ENCODE data around the gene SMURF1. TPM values are rescaled to one million over a fixed set of nuclear protein-coding genes. Genes with fewer than 3 reads are reported as not detected.
A peak's percentile ranks its signal among the peaks of the same experiment; 100 is the strongest.

SMURF1 gene
- total RNA-seq, 1 donor from 2014 or later: 51.3 TPM

DNA sequence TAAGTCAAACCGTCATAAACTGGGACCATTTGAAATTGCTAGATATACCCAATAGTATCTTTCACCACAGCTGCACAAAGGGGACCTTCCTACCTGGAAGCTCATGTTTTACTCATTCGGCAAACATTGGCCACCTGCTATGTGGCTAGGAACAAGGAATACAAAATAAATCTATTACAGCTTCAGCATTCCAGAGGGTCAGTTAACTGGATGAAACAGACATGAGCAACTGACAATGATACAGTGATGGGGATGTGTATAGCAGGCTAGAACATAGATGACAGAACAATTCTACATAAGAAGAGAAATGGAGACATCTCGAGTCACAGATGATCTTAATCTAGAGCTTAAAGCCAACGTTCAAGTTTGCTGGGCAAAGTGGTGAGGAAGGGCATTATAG, 3.1 kb upstream of the SMURF1 start:
- no peak for DNase-seq (ENCODE audit: low read depth)
- no peaks in the 10 kb centered on the region for H3K36me3 ChIP-seq (ENCODE audit: control insufficient read depth, insufficient read depth, low read length)
- TF ChIP-seq, protein P1, sequence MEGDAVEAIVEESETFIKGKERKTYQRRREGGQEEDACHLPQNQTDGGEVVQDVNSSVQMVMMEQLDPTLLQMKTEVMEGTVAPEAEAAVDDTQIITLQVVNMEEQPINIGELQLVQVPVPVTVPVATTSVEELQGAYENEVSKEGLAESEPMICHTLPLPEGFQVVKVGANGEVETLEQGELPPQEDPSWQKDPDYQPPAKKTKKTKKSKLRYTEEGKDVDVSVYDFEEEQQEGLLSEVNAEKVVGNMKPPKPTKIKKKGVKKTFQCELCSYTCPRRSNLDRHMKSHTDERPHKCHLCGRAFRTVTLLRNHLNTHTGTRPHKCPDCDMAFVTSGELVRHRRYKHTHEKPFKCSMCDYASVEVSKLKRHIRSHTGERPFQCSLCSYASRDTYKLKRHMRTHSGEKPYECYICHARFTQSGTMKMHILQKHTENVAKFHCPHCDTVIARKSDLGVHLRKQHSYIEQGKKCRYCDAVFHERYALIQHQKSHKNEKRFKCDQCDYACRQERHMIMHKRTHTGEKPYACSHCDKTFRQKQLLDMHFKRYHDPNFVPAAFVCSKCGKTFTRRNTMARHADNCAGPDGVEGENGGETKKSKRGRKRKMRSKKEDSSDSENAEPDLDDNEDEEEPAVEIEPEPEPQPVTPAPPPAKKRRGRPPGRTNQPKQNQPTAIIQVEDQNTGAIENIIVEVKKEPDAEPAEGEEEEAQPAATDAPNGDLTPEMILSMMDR (IDR thresholded peaks at IDR 0.05; ENCODE audit: insufficient read depth, low read length, poor library complexity, severe bottlenecking): no peak
- no peak overlapping the region for H3K4me3 ChIP-seq (ENCODE audit: low read depth, low read length)
- H3K27me3 ChIP-seq (ENCODE audit: control insufficient read depth, insufficient read depth, low read length): no peaks in the 10 kb centered on the region

DNA sequence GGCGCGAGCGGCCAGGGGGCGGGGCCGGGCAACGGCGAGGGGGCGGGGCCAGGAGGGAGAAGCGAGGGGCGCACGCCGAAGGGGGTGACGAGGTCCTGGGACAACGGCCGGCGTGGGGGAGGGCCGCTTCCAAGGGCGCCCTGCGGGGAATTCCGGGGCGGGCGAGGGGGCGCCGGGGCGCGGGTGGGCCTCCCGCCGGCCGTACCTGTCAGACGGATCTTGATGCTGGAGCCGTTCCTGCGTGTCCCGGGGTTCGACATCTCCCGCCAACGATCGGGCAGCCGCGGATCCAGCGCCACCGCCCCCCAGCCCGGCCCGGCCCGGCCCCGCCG, 421 bp downstream of the SMURF1 start:
- no peak for DNase-seq (ENCODE audit: low read depth)
- TF ChIP-seq, protein P1 (IDR thresholded peaks at IDR 0.05; ENCODE audit: insufficient read depth, low read length, poor library complexity, severe bottlenecking): no peak
- no peaks in the 10 kb centered on the region for H3K36me3 ChIP-seq (ENCODE audit: control insufficient read depth, insufficient read depth, low read length)
- peak overlapping the region; percentile 81 for H3K4me3 ChIP-seq (ENCODE audit: low read depth, low read length)
- no peaks in the 10 kb centered on the region for H3K27me3 ChIP-seq (ENCODE audit: control insufficient read depth, insufficient read depth, low read length)

DNA sequence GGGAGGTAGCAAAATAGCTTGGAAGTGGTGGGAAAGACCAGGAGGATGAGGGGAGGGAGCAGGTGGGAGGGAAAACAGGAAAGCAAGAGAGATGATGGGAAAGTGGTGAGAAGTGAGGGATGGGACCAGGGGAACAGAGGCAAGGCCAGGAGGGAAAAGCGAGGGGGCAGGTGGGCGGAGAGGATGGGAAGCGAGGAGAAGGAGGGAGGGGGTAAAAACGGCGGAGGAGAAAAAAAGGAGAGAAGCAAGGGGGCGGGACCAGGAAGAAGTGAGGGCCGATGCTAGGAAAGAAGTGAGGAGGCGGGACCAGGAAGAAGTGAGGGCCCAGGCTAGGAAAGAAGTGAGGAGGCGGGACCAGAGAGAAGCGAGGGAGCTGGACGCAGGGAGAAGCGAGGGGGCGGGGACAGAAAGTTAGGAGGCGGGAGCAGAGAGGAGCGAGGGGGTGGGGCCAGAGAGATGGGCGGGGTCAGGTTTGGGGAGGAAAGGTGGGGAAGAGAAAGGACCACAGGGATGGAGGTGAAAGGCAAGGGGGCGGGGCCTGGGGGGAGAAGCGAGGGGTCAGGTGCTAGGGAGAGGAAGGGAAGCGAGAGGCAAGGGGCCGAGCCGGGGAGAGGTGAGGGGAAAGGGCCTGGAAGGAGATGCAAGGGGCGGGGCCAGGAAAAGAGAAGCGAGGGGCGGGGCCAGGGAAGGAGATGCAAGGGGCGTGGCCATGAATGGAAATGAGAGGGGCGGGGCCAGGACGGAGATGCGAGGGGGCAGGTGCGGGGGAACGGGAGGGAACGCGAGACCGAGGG, 984 bp downstream of the SMURF1 start:
- DNase-seq (ENCODE audit: low read depth): peak; percentile 73
- peak overlapping the region; percentile 81 for H3K4me3 ChIP-seq (ENCODE audit: low read depth, low read length)
- H3K27me3 ChIP-seq (ENCODE audit: control insufficient read depth, insufficient read depth, low read length): no peaks in the 10 kb centered on the region
- TF ChIP-seq, protein P1 (IDR thresholded peaks at IDR 0.05; ENCODE audit: insufficient read depth, low read length, poor library complexity, severe bottlenecking): no peak
- H3K36me3 ChIP-seq (ENCODE audit: control insufficient read depth, insufficient read depth, low read length): no peaks in the 10 kb centered on the region

DNA sequence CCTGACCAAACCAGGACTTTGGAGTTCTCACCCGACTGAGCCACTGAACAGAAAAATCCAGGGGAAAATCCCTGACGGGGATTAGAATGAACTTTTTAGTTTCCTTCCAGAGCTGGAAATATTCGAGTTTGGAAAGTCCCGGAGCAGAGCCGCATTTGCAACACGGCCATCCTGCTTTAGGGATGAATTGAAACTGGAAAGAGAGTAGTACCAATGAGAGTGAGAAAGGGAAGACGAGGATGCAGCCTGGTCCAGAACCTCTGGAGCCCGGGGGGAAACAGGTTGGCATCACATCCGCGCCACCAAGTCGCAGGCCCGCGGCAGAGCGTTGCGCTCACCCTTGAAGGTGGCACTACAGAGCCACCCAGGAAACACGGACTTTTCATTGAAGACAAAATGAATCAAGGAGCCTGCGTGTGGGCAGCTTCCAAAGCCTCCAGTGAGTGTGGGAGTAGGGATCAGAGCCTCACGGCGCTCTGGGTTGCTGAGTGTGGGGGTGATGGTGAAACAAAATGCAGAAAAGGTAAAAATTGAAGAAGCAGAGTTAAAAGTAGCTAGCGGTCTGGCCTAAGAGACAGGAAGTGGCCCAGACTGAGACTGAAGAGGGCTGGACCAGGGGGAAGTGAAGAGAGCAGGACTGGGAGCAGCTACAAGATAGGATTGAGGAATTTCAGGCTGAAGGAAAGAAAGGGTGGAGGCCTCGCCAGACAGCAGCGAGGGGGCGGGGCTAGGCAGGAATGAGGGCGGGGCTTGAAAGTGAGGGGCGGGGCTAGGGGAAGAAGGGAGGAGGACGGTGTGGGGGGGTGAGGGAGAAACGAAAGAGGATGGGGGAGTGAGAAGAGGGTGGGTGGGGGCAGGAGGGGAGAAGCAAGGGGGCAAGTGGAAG, 1.8 kb downstream of the SMURF1 start:
- TF ChIP-seq, protein P1 (IDR thresholded peaks at IDR 0.05; ENCODE audit: insufficient read depth, low read length, poor library complexity, severe bottlenecking): no peak
- Histone ChIP-seq H3K4me3 (ENCODE audit: low read depth, low read length) (peak overlapping the region; percentile 81), H3K27me3 (ENCODE audit: control insufficient read depth, insufficient read depth, low read length) (no peaks in the 10 kb centered on the region), H3K36me3 (ENCODE audit: control insufficient read depth, insufficient read depth, low read length) (no peaks in the 10 kb centered on the region)
- DNase-seq (ENCODE audit: low read depth): no peak

DNA sequence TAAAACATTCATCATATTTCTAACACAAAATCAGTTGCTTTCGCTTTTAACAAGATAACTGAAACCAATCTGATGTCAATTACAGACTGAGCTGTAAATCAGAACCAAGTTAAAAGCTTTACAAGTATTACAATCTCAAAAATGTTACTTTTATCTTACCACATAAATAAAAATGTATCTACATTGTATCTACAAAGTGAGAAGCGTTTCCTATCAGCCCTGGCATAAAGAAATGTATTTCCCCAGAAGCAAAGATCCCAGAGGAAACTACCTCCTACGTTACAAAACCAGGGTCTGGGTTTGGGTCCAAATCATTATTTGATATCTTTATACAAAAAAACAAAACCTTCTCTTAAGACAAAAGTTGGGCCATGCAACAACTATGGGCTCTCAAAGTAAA, 2.6 kb downstream of the SMURF1 start:
- TF ChIP-seq, protein P1 (IDR thresholded peaks at IDR 0.05; ENCODE audit: insufficient read depth, low read length, poor library complexity, severe bottlenecking): no peak
- Histone ChIP-seq H3K4me3 (ENCODE audit: low read depth, low read length) (peak overlapping the region; percentile 81), H3K27me3 (ENCODE audit: control insufficient read depth, insufficient read depth, low read length) (no peaks in the 10 kb centered on the region), H3K36me3 (ENCODE audit: control insufficient read depth, insufficient read depth, low read length) (no peaks in the 10 kb centered on the region)
- no peak for DNase-seq (ENCODE audit: low read depth)

Measured in kidney epithelial cell (primary cell).